Fibroblast of lung (primary cell): ENCODE data around the gene NCOA7. TPM values are rescaled to one million over a fixed set of nuclear protein-coding genes. Genes with fewer than 3 reads are reported as not detected.

ENCODE experiments used
- DNase-seq, 2 donors: peaks; one replicate each; pipeline versions ENCODE4 v3.0.0 to v3.0.0-alpha.2; 2010; ENCODE audit warnings: low read depth in 2 of 2
- H2AFZ ChIP-seq: 2 replicates; pipeline ENCODE4 v1.5.1; 2012; ENCODE audit warnings: low read length, control low read depth, inconsistent platforms
- H3K27ac ChIP-seq: 2 replicates; pipeline ENCODE4 v1.5.1; 2011; ENCODE audit warnings: low read length, control low read depth; ENCODE audit not compliant: insufficient read depth
- H3K27me3 ChIP-seq: 2 replicates; pipeline ENCODE4 v1.5.1; 2011; ENCODE audit warnings: mild to moderate bottlenecking, low read length; ENCODE audit not compliant: control insufficient read depth, insufficient read depth
- H3K36me3 ChIP-seq: 2 replicates; pipeline ENCODE4 v1.5.1; 2011; ENCODE audit warnings: low read length; ENCODE audit not compliant: control insufficient read depth, insufficient read depth
- H3K4me1 ChIP-seq: 2 replicates; pipeline ENCODE4 v1.5.1; 2011; ENCODE audit warnings: low read length; ENCODE audit not compliant: control insufficient read depth, insufficient read depth; ENCODE audit errors: extremely low read depth
- H3K4me2 ChIP-seq: 2 replicates; pipeline ENCODE4 v1.5.1; 2011; ENCODE audit warnings: low read length, control low read depth; ENCODE audit not compliant: insufficient read depth; ENCODE audit errors: extremely low read depth
- H3K4me3 ChIP-seq, 4 experiments: fragments of 200-600 bp in 1 of 4; sonication (generic) in 1 of 4; replicated peaks in 1 of 4; 2 replicates each; pipeline ENCODE4 v1.5.1; 2011 to 2016; ENCODE audit warnings: low read length in 4 of 4, low read depth in 3 of 4, mild to moderate bottlenecking in 3 of 4, control low read depth in 2 of 4, inconsistent platforms in 1 of 4, mixed read lengths in 1 of 4; ENCODE audit not compliant: insufficient read depth in 1 of 4; ENCODE audit errors: control extremely low read depth in 1 of 4
- H3K79me2 ChIP-seq: 2 replicates; pipeline ENCODE4 v1.5.1; 2012; ENCODE audit warnings: mild to moderate bottlenecking, low read length, inconsistent platforms; ENCODE audit not compliant: control insufficient read depth, insufficient read depth
- H3K9ac ChIP-seq: 2 replicates; pipeline ENCODE4 v1.5.1; 2011; ENCODE audit warnings: mild to moderate bottlenecking, low read length, control low read depth; ENCODE audit not compliant: insufficient read depth
- H3K9me3 ChIP-seq: 2 replicates; pipeline ENCODE4 v1.5.1; 2012; ENCODE audit warnings: low read depth, low read length; ENCODE audit not compliant: control insufficient read depth, insufficient read depth
- H4K20me1 ChIP-seq: 2 replicates; pipeline ENCODE4 v1.5.1; 2011; ENCODE audit warnings: low read length; ENCODE audit not compliant: control insufficient read depth, insufficient read depth; ENCODE audit errors: extremely low read depth
- EZH2 ChIP-seq: IDR thresholded peaks from 2 replicates; pipeline ENCODE4 v1.5.1; 2012; ENCODE audit warnings: low read length, control low read depth, mild to moderate bottlenecking; ENCODE audit errors: missing control alignments
- polyA plus RNA-seq, 2 donors: library from polyadenylated mRNA; depleted of rRNA in 1 of 2; stranded (reverse) in 1 of 2; unstranded in 1 of 2; fragments of >200 nt; gene quantifications; 2 replicates each; pipeline ENCODE4 v1.2.1, GENCODE V29; 2011 to 2012; ENCODE audit warnings: missing spikeins in 1 of 2
- total RNA-seq: library from RNA; depleted of rRNA; stranded (reverse); fragments of >200 nt; gene quantifications from 2 replicates; pipeline ENCODE4 v1.2.1, GENCODE V29; 2014
- TF ChIP-seq, protein P1 (sequence below), 2 donors: IDR thresholded peaks in 1 of 2; conservative IDR thresholded peaks in 1 of 2; 1 replicate in 1 of 2; 2 replicates in 1 of 2; pipeline ENCODE4 v1.5.1; 2011 to 2012; ENCODE audit warnings: low read length in 2 of 2, control low read depth in 1 of 2, inconsistent platforms in 1 of 2, low read depth in 1 of 2, mild to moderate bottlenecking in 1 of 2

Gene NCOA7
- total and polyA plus RNA-seq, 2 donors (not counting 1 experiment from before 2014, with no cell fraction given): 13.7 to 49.9 TPM

DNA sequence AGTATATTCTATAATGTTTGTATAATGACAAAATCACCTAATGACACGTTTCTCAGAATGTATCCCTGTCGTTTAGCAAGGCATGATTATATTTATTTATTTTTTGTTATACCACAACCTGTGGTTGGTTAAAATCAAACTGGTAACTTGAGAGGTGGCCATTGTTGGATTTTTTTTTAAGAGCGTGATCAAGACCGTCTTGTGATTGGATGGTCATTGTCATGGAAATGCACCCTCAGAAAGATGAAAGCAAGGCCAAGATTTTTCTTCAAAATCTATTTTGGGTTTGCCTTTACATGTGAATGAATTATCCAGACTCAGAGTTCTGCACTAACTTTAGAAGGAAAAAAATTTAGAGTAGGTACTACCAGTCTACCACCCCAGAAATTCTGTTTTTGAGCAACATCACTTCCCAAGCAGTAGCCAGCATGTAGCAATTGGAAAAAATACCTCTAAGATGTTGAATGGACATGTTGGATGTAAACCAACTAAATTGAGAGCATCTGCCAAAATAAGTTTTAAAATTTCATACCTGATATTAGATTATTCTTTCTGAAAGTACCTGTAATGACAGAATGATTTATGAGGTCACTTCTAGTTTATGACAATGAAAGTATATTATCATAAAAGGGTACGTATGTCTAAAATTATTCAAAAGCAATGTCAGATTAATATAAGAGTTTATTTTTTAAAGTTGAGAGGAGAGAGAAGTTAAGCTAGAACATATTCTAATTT lies 50.8 kb downstream of the NCOA7 start:
- Histone ChIP-seq H4K20me1 (no peaks in the 10 kb centered on the region), H3K4me3 (no peak overlapping the region), H3K4me1 (no peaks in the 10 kb centered on the region), H3K27me3 (no peaks in the 10 kb centered on the region), H3K4me2 (no peak overlapping the region), H2AFZ (no peak overlapping the region), H3K9me3 (no peaks in the 10 kb centered on the region), H3K27ac (no peak overlapping the region), H3K79me2 (no peaks in the 10 kb centered on the region), H3K9ac (no peak overlapping the region), H3K36me3 (no peaks in the 10 kb centered on the region)
- no peak for DNase-seq
- TF ChIP-seq, protein P1, sequence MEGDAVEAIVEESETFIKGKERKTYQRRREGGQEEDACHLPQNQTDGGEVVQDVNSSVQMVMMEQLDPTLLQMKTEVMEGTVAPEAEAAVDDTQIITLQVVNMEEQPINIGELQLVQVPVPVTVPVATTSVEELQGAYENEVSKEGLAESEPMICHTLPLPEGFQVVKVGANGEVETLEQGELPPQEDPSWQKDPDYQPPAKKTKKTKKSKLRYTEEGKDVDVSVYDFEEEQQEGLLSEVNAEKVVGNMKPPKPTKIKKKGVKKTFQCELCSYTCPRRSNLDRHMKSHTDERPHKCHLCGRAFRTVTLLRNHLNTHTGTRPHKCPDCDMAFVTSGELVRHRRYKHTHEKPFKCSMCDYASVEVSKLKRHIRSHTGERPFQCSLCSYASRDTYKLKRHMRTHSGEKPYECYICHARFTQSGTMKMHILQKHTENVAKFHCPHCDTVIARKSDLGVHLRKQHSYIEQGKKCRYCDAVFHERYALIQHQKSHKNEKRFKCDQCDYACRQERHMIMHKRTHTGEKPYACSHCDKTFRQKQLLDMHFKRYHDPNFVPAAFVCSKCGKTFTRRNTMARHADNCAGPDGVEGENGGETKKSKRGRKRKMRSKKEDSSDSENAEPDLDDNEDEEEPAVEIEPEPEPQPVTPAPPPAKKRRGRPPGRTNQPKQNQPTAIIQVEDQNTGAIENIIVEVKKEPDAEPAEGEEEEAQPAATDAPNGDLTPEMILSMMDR (conservative IDR thresholded peaks at IDR 0.05 in 1 of 2, IDR thresholded peaks at IDR 0.05 in 1 of 2; ENCODE audit: low read depth in 1 of 2, low read length in 2 of 2): no peak
- TF ChIP-seq EZH2: no peak

DNA sequence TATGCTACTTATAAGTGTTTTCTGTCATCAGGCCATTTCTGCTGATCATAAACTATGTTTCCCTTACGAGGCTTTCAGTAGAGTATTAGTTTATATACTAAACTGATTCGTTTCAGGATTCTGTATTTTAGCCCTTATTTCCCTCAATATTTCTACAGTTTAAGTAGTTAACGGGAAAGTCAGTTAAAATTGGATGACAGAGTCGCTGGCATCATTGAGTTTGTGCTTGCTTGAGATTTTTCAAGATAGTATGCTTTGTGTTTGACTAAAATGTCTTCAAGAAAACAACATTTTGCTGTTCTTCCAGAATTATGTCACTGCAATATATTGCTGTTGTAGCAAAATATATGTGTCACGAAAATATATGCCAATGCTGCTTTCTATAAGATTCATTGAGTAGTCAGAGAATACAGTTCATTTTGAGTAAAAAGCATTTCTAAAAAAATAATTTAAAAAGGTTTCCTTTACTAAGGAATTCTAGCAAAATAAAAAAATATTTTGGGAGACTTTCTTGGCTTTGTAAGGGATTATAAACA lies 51.4 kb downstream of the NCOA7 start:
- Histone ChIP-seq H4K20me1 (no peaks in the 10 kb centered on the region), H3K36me3 (no peaks in the 10 kb centered on the region), H3K9ac (no peak overlapping the region), H3K27ac (no peak overlapping the region), H2AFZ (no peak overlapping the region), H3K4me1 (no peaks in the 10 kb centered on the region), H3K79me2 (no peaks in the 10 kb centered on the region), H3K4me3 (no peak overlapping the region), H3K9me3 (no peaks in the 10 kb centered on the region), H3K4me2 (no peak overlapping the region), H3K27me3 (no peaks in the 10 kb centered on the region)
- TF ChIP-seq, protein P1 (conservative IDR thresholded peaks at IDR 0.05 in 1 of 2, IDR thresholded peaks at IDR 0.05 in 1 of 2; ENCODE audit: low read depth in 1 of 2, low read length in 2 of 2): no peak
- no peak for TF ChIP-seq EZH2
- DNase-seq: no peak

DNA sequence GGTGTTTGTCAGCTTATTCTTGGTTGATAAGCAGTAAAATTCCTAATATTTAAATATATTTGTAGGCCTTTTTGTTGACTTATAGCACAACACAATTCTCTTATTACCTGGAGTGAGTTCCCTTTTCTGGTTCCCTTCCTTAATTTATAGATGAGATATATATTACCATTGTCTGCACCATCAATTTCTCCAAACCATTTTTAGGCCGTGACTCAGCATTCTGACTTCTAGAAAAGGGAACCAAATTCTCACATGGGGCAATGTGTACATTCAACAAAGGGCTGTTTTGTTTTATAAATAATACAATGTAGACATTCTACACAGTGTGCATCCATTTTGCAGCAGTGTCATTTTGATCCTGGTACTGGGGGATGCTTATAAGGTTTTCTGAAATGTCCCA lies 52.8 kb downstream of the NCOA7 start:
- TF ChIP-seq, protein P1 (conservative IDR thresholded peaks at IDR 0.05 in 1 of 2, IDR thresholded peaks at IDR 0.05 in 1 of 2; ENCODE audit: low read depth in 1 of 2, low read length in 2 of 2): no peak
- no peak for TF ChIP-seq EZH2
- no peaks in the 10 kb centered on the region for H3K27me3 ChIP-seq

More for the DNA sequence above, 52.8 kb downstream of the NCOA7 start:
- no peak overlapping the region for H2AFZ ChIP-seq
- H4K20me1 ChIP-seq: no peaks in the 10 kb centered on the region
- no peaks in the 10 kb centered on the region for H3K36me3 ChIP-seq
- DNase-seq: no peak
- no peak overlapping the region for H3K27ac ChIP-seq
- H3K4me2 ChIP-seq: no peak overlapping the region
- no peaks in the 10 kb centered on the region for H3K9me3 ChIP-seq
- no peak overlapping the region for H3K9ac ChIP-seq
- H3K4me1 ChIP-seq: no peaks in the 10 kb centered on the region
- no peak overlapping the region for H3K4me3 ChIP-seq
- H3K79me2 ChIP-seq: no peaks in the 10 kb centered on the region
